ENCODE measurements around the gene C11orf21. TPM values are rescaled to one million over a fixed set of nuclear protein-coding genes. Genes with fewer than 3 reads are reported as not detected.

The C11orf21 gene
- total and polyA plus RNA-seq, 2 of the 8 experiments (the other 6 are each of a cell fraction or from before 2014, with no cell fraction given) = not detected

- Histone ChIP-seq H3K27ac (ENCODE audit: low read depth, low read length) (no peak overlapping the region), H2BK15ac (ENCODE audit: low read length) (no peak overlapping the region), H4K20me1 (replicated peaks in 1 of 2; ENCODE audit: control insufficient read depth in 1 of 2, insufficient read depth in 2 of 2, low read length in 2 of 2) (peaks cover 0 to 1% of the 10 kb centered on the region in 2 experiments), H2BK120ac (replicated peaks; ENCODE audit: low read depth, low read length) (no peak overlapping the region), H4K8ac (ENCODE audit: extremely low read depth, insufficient read depth, low read length) (no peak overlapping the region), H3K4ac (replicated peaks; ENCODE audit: insufficient read length, low read depth, low read length) (no peak overlapping the region), H3K14ac (ENCODE audit: insufficient read length) (no peak overlapping the region), H2BK5ac (ENCODE audit: low read depth, low read length) (no peak overlapping the region), H2BK12ac (ENCODE audit: low read depth, low read length) (no peak overlapping the region), H3K56ac (replicated peaks; ENCODE audit: insufficient read length, low read depth, low read length) (no peak overlapping the region), H3K9ac (replicated peaks in 1 of 4; ENCODE audit: extremely low read depth in 1 of 4, low read depth in 3 of 4, low read length in 3 of 4) (no peak overlapping the region), H3K79me2 (ENCODE audit: control insufficient read depth in 1 of 2, insufficient read depth in 2 of 2, low read length in 2 of 2) (no peaks in the 10 kb centered on the region), H4K91ac (replicated peaks; ENCODE audit: insufficient read length, low read length) (no peak overlapping the region), H3K9me3 (ENCODE audit: insufficient read depth in 2 of 2, low read depth in 1 of 2, low read length in 1 of 2) (no peaks in the 10 kb centered on the region), H2AK5ac (ENCODE audit: low read depth, low read length) (no peak overlapping the region), H3K27me3 (replicated peaks in 1 of 4; ENCODE audit: control insufficient read depth in 3 of 4, extremely low read depth in 1 of 4, insufficient read depth in 3 of 4, low read length in 3 of 4) (peaks cover 0 to 6% (median 0%) of the 10 kb centered on the region in 4 experiments; a peak in 5 of 7 replicates), H3K79me1 (ENCODE audit: low read depth, low read length) (no peaks in the 10 kb centered on the region), H4K5ac (ENCODE audit: insufficient read length, low read depth, low read length) (no peak overlapping the region), H3K4me2 (ENCODE audit: insufficient read depth in 1 of 2, low read depth in 2 of 2, low read length in 2 of 2) (no peak overlapping the region), H3K4me1 (replicated peaks in 1 of 4; ENCODE audit: control insufficient read depth in 3 of 4, insufficient read depth in 4 of 4, low read length in 3 of 4) (no peaks in the 10 kb centered on the region; a peak in 1 of 7 replicates), H3K23me2 (ENCODE audit: low read depth, low read length) (no peaks in the 10 kb centered on the region), H3K18ac (ENCODE audit: extremely low read depth, low read length) (no peak overlapping the region), H3K4me3 (ENCODE audit: extremely low read depth in 1 of 4, insufficient read depth in 2 of 4, low read depth in 3 of 4, low read length in 4 of 4) (no peak overlapping the region), H2AFZ (ENCODE audit: low read length) (no peak overlapping the region), H3K36me3 (ENCODE audit: control insufficient read depth in 2 of 4, insufficient read depth in 4 of 4, low read length in 3 of 4) (no peaks in the 10 kb centered on the region), H3K23ac (ENCODE audit: insufficient read length) (no peak overlapping the region), H2BK20ac (ENCODE audit: low read length) (no peak overlapping the region)
- CTCF ChIA-PET (ENCODE audit: partially characterized antibody) = interaction anchor here (0.9 to 1.3 kb wide), 2 partner anchors 37 to 46 kb away, joined by 3 read pairs; no protein-coding TSS in a partner anchor
- FAIRE-seq (no peak), DNase-seq (ENCODE audit: low read depth in 1 of 2, low spot score in 2 of 2) (no peak)
- WGBS, 2 experiments (ENCODE audit: extremely low coverage in 1 of 2, insufficient coverage in 1 of 2, insufficient read length in 1 of 2, insufficient replicate concordance in 2 of 2, low coverage in 1 of 2, low lambda C conversion rate in 2 of 2, missing lambda C conversion rate in 1 of 2) = 88% methylated on average over 10 of the region's 12 CpGs; no CpG with 5 or more reads in 1 of the 2 experiments
- POLR2A ChIA-PET (ENCODE audit: partially characterized antibody) = no interaction called here
- no peak for TF ChIP-seq RBBP5 (IDR thresholded peaks at IDR 0.05; ENCODE audit: borderline replicate concordance, low read depth, low read length)
- no peak for TF ChIP-seq GABPA (IDR thresholded peaks at IDR 0.05; ENCODE audit: borderline replicate concordance, insufficient read depth, low read length)
- TF ChIP-seq CEBPB (IDR thresholded peaks at IDR 0.05; ENCODE audit: low read depth, low read length) = no peak
- TF ChIP-seq CBX8 (IDR thresholded peaks at IDR 0.05; ENCODE audit: borderline replicate concordance, low read depth, low read length) = no peak
- no peak for TF ChIP-seq MAFK (IDR thresholded peaks at IDR 0.05; ENCODE audit: low read depth, low read length)
- TF ChIP-seq TBP (IDR thresholded peaks at IDR 0.05; ENCODE audit: low read depth, low read length) = no peak
- no peak for TF ChIP-seq E2F6 (IDR thresholded peaks at IDR 0.05)
Observed at GRCh38 chr11:2259897-2260451, 41.7 kb downstream of the C11orf21 start.

Data from H1 (cell line).